Measurements from ENCODE around the gene OPN3. TPM values are rescaled to one million over a fixed set of nuclear protein-coding genes. Genes with fewer than 3 reads are reported as not detected.

The OPN3 gene
- total RNA-seq, 1 donor from 2014 or later: 15.4 TPM

DNA sequence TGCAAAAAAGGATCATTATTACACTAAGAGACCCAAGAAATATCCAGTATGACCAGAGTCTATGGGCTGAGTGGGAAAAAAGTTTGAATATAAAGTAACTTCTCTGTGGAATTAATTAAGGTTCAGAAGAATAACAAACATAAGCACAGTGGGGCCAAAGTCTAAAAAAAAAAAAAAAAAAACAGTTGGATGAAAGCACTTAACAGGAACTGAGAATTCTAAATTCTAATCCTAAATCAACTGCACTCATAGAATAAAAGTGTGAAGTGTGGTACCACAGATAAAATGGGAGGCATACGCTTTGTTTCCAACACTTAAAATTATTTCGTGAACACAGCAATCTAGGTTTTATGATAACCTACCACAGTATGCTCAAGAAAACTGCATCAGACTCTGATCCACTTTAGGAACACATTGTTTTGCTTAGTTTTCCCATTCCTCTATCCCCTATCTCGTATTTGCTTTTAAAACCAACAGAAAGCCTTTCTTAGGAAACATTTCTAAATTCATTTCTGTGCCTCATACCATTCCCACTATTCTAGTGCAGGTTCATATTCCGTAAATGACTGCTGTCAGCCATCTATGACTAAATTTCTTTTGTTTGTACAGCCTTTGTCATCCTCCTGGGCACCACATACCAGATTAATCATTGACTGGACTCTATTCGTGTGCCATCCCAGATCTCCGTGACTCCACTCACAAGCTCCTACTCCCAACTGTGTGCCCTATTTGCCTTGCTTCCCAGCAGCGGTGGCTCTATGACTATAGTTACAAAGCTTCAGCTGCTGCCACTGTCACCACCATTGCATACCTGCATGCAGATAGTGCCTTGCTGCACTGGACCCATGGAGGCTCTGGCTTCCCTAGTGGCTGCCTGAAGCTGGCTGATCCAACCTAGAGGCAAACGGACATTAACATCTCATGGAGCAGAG lies 24.9 kb downstream of the OPN3 start:
- DNase-seq: no peak

DNA sequence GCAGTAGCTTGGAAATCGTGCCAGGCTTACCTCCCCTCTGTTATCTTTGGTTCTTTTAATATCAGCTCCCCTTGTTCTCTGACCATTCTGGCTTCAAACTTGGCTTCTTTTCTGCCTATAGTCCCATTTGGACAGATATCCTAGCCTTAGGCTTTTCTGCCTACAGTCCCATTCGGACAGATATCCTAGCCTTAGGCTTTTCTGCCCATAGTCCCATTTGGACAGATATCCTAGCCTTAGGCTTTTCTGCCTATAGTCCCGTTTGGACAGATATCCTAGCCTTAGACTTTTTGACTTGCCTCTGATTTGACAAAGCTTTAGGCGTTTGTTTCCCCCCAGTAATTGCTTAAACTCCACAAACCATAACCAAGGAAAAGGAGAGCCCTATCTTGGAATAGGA lies 25.6 kb downstream of the OPN3 start:
- no peak for DNase-seq

DNA sequence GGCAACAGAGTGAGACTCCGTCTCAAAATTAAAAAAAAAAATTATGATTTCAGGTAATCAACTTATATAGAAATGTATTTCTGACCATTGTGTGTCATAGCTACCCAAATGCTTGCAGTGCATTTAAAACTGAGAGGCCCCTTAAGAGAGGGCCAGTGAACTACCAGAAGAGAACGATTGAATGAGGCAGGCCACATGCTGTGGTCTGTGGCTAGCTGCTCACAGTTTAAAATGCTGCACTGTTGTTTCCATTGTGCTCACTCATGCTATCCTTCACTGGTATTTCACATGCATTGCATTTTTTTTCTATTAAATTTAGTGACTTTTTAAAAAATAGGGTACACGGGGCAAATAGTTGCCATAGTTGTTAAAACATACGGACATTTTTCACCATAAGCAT lies 26.0 kb downstream of the OPN3 start:
- DNase-seq: no peak

DNA sequence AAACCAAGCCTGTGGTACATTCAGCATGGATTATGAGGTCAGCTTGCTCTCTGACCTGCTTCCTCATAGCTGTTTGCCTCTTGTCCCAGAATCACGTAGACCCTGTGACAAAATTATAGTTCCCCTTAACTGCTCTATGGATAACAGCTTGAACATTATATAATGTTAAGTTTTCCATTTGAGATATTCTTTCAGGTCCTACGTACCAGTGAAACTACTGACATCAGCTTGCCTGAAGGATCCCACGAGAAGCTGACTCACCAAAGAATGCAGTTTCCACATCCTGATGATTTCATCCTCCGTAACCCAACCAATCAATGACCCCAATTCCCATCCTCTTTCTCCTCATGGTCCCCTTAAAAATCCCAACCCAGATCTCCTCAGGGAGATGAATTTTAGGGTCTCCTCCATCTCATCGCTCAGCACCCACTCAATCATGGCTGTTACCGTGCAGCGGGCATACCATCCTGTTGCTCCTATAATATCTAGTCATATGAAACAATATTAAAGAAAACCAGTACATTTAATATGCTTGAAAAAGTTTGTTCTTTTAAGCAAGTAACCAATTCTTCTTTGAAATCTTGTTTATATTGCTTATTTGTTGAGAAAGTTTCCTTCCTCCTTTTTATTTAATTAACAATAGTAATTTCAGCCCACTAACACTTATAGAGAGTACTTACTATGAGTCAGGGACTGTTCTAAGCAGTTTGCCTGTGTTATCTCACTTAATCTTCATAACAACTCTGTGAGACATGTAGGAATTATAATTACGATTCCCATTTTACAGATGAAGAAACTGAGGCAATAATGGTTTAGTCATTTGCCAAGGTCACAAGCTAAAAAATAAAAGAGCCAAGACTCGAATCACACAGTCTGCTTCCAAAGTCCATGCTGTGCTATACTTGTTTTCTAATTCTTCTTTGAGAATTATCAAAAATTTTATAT lies 27.4 kb downstream of the OPN3 start:
- DNase-seq: no peak

DNA sequence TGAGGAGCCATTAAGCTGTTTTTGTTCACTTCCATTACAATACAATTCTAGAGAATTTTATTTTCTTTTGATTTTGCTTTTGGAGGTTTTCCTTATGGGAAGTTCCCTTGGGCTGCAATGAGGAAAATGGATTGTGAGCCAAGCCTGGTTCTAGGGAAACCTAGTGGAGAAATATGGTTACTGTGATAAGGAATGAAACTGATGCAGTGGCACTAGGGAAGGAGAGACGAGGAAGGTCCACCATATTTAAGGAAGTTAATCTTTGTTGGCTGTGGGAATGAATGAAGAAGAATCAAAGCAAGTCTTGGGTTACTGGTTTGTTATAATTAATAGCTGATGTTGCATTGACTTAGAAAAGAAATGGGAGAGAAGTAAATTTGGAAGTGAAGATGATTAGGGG lies 28.4 kb downstream of the OPN3 start:
- no peak for DNase-seq

DNA sequence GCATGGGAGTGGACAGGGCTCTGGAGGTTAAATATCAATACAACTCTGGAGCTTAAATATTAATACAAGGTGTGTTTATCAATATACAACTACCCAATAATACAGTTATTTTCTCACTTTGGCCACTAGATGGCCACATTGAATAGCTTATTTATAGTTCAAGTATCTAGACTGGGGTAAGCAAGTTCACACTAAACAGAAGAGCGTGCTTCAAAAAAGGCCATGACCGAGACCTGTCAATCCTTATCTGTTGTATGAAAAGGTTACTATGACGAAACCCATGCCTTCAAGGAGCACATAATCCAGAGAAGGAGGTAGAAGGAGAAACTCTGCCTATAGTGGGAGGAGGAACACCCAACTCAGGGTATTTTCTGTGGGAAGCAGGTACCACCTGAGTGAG lies 29.1 kb downstream of the OPN3 start:
- peak; percentile 76 for DNase-seq

DNA sequence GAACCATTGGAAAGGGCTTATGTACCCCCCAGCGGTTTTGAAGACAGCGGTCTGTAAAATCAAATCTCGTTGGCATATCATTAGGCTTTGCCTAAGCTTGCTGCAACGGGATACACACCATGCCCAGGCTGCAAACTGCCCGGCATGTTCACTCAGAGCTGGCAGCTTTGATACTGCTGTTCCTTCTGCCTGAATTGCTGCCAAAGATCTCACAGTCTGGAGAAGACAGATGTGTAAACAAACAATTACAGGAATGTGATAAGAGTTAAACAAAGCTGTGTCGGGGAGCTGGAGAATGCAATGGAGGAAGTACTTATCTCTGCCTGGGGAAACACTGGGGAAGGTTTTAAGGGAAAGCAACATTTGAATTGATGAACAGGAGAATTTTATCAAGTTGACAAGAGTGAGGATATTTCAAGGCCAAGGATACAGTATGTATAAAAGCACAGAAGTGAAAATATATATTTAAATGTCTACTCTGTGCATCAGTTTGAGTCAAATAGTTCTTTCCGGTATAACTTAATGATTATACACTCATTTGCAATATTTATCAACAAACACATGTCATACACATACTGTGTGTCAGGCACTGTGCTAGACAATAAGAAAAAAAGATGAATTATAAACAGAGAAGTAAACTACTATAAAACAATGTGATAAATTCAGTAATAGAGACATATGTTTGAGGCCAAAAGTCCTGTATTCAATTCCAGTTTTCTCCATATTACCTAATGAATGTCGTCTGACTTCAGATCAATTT lies 29.9 kb downstream of the OPN3 start:
- DNase-seq: peak; percentile 9

DNA sequence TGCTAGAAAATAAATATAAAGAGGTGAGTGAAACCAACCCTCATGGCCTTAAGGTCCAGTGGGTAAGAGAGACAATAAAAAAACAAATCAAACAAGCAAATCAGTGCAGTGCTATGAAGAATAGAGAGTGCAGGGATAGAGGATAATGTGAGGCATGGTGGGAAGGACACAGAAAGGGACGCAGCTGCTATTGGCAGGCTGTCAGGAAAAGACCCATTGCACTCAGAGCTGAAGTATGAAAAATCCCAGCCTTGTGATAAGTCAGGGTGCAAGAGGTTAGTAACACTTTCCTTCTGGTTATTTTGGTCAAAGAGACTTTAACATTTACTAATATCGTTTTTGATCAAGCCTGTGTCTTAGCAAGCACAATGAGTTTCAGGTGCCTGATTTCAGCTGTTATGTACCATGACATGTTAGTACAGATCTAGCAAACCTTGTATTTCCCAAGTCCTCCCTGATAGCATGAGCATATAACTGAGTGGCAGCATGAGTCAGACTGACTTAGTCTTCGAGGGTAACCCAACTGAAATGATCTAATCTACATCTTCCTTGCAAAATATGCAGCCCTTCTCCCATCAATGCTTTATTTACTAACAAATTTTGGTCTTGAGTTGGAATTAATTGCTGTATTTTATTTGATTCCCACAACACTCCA lies 31.7 kb downstream of the OPN3 start:
- peak; percentile 12 for DNase-seq

DNA sequence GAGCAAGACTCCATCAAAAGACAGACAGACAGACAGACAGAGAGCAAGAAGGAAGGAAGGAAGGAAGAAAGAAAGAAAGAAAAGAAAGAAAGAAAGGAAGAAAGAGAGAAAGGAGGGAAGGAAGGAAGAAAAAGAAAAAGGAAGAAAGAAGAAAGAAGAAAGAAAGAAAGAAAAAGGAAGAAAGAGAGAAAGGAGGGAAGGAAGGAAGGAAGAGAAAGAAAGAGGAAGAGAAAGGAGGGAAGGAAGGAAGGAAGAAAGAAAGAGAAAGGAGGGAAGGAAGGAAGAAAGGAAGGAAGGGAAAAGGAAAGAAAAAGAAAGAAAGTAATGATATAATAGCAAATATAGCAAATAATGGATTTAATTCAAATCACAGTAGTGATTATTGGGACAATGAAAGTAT lies 32.7 kb downstream of the OPN3 start:
- no peak for DNase-seq

DNA sequence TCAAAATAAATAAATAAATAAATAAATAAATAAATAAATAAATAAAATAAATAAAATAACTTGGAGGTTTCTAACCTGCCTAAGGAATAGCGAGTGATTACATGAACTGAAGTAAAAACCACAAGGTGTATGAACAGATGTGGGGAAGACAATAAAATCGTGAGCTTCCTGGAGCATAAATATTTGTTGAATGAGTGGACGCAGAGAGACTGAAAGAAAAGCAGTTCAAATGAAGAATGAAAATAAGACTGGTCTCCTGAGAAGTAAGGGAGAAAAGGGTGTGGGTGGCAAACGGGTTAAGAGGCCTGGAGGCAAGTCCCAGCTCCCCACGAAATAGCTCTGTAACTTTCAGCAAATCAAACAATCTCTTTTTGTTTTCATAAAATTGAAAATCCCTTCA lies 33.6 kb downstream of the OPN3 start:
- DNase-seq: no peak

DNA sequence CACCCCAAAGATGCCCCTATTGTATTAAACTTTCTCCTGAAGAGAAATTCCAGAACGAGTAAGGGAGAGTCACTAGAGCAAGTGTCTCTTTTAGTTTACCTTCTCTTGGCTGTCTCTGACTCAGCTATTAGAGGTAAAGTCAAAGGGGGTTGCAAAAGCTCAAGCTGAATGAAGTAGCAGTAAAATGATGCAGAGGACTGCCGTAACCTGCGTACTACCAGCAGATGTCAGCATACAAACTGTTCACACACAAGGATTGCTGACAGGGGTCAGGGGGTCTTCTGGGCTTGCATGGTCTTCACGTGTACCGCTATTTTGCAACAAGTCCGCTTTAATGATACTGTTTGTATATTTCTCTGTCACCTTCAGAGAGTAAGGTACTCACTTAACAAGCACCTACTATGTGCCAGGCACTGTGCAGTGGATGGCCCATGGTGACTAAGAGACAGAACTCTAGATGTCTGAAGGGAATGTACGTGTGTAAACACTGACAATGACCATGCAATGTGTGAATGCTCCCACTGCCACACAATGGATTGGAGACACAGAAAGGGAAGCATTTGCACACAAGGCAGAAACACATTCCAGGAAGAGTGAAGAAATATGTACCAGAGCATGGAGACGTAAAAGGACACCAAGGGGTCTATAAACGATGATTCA lies 34.9 kb downstream of the OPN3 start:
- DNase-seq: no peak

DNA sequence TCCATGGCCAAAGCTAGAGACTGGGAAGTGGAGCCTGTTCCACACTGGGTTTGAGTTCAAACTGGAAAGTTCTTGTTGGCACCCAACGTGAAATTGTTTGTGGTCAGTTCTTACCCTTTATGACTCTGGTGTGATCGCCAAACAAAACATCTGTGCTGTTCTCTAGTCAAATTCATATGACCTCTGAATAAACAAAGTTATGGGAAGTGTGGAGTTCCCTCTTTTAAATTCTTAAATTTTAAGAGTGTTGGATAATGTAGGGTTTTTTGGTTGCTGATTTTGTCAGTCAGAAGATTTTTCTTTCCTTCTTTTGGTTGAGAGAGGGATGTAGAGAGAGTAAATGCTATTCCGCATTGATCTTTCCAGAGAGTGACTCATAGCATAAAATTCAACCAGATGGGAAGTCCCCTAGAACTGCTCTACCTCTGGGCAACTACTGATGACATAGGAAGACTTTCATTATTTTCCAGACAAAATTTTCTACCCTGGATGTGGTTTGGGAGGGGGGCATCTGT lies 36.4 kb downstream of the OPN3 start:
- no peak for DNase-seq

DNA sequence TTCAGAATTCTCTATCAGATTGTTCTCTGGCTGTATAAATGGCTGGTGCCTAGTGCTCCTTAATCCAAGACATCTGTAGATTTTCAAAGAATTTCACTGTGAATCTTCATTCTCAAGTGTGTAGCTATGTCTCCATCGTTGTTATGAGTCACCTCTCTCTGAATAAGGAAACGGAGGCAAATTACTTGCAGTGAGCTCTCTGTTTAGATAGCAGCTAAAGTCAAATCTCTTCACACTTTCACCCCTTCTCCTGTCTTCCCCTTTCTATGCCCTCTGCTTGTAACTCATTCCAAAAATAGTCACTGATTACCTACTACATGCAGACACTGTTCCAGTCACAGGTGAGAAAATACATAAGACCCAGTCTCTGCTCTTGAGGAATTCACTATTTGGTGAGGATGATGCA lies 39.7 kb downstream of the OPN3 start:
- no peak for DNase-seq

DNA sequence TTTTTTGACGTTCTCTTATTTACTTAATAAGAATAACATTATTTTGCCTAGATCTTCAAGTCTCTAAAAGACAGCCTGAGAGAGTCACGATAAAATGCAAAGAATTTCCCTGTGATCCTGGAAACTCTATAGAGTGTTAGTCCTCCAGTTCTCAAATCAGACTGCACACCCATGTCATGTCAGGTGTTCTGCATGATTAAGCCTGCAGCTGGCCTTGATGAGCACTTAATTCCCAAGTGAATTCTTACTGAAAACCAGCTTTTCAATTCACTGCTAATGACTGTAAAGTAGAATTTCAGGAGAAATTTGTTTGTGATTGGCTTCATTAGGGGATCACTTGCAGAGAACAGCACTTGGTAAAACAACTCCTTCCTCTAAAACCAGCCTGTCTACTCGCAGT lies 41.9 kb downstream of the OPN3 start:
- DNase-seq: no peak

DNA sequence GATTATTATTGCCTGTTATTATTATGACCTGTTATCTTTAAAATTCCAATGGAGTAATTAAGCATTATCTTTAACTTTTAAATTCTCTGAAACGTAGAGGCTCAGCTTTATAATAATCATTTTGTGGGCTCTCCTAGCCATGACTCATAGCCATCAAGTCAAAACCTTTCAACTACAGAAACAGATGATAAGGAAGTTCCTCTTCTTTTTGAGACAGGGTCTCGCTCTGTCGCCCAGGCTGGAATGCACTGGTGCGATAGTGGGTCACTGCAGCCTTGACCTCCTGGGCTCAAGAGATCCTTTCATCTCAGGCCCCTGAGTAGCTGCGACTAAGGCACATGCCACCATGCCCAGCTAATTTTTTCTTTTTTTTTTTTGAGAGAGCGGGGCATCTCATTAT lies 43.5 kb downstream of the OPN3 start:
- DNase-seq: no peak

DNA sequence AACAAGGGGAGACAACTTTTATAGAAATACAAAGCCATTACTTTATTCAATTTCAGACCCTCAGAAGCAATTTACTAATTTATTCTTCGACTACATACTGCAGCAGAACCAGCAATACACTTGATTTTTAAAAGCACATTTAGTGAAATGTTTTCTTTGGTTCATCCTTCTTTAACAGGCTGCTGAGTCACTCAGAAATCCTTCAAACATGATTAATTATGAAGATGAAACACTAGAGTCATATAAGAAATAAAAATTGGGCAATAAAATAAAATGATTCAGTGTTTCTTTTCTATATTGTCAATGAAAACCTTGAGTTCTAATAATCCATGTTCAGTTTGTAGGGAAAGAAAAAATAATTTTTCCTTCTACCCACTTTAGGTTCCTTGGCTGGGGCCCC lies 47.0 kb downstream of the OPN3 start:
- DNase-seq: no peak

DNA sequence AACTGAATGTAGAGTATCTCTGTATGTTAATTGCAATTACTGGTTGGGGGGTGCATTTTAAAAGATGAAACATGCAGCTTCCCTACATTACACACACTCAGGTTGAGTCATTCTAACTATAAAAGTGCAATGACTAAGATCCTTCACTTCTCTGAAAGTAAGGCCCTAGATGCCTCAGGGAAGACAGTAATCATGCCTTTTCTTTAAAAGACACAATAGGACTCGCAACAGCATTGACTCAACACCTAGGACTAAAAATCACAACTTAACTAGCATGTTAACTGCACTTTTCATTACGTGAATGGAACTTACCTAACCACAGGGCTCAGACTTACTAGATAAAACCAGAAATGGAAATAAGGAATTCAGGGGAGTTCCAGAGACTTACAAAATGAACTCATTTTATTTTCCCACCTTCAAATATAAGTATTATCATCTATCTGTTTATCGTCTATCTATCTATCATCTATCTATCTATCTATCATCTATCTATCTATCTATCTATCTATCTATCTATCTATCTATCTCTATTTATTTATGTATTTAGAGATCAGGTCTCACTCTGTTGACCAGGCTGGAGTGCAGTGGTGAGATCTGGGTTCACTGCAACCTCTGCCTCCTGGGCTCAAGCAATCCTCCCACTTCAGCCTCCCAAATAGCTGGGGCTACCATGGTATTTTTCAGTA lies 47.8 kb downstream of the OPN3 start:
- no peak for DNase-seq

DNA sequence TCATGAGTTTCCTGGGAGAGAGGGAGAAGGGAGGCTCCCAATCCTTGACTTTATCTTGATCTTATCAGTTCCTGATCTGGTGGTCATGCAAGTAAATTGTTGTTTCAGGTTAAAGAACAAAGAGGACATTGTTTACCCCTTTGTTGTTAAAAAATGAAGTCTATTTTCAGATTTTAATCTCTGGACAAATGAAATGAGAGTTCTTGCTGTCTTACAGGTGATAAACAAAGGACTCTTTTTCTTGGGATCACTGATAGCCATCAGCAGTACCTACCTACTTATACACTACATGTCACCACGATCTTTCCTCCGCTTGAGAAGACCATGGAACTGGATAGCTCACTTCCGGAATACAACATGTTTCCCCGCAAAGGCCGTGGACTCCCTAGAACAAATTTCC lies 48.4 kb downstream of the OPN3 start:
- no peak for DNase-seq

DNA sequence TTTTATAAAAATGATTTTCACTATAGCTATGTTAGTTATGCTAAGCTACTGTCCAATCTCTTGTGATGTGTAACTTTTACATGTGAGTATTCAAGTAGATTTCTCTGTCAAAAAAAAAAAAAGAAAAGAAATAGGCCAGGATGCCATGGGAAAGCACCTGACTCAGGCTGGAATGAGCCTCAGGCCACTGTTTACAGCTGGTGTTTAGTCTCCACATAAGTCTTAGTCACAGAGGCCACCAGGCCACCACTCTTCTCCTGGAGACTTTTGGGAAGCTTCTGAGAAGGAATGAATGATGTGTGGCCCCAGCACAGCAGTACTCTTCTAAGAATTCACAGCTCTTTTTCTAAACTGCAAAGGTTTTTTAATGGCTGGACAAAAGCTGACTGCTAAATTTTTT lies 48.9 kb downstream of the OPN3 start:
- no peak for DNase-seq

DNA sequence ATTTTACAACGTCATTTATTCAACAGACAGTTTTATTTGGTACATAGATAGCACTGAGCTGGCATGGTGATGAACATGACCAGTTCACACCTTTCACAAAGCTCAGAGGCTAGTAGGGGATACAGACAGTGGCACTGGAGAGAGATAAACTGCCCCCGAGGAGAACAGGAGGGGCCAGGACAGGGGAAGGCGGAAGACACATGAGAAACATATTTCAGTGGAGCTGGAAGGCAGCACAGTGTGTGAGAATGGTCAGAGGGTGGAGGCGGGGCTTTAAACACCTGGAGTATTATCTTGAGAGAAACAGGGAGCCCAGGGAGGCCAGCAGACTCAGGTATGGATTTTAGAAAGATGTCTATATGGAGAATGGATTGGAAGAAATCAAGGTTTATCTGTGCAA lies 49.5 kb downstream of the OPN3 start:
- DNase-seq: no peak

DNA sequence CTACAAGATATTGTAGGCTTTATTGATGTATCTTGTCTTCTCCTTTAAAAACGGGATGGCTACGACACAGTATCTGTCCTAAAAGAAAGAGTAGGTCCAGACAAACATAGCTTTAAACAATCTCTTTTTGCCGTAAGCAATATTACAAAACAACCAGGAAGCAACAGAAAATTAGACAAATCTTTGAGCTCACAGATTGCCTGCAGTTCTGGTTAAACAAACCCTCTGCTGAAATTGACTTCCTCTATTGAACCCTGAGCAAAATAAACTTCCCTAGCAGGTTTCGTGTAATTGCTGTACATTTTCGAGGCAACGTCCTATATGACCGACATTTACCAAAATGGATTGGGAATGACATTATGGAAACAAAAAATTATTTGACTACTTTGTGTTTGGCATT lies 50.6 kb downstream of the OPN3 start:
- no peak for DNase-seq
